Tibial nerve (tissue), 4 donors: ENCODE data around the gene CTBP2. TPM values are rescaled to one million over a fixed set of nuclear protein-coding genes. Genes with fewer than 3 reads are reported as not detected.

Experiments used
- DNase-seq, 2 donors: peaks; one replicate each; pipeline ENCODE4 v3.0.0-alpha.2; 2019; ENCODE audit warnings: low spot score in 2 of 2
- H3K27ac ChIP-seq, 4 donors: fragments of 200-600 bp; sonication (generic) in 3 of 4; one replicate each; pipeline ENCODE4 v1.5.1; 2017 to 2019; ENCODE audit warnings: mild to moderate bottlenecking in 1 of 4
- H3K27me3 ChIP-seq, 2 donors: fragments of 200-600 bp; sonication (generic) in 1 of 2; one replicate each; pipeline versions ENCODE4 v1.5.1 to v1.6.0; 2017 to 2019
- H3K36me3 ChIP-seq, 3 donors: fragments of 200-600 bp; sonication (generic); one replicate each; pipeline ENCODE4 v1.5.1; 2018 to 2019
- H3K4me1 ChIP-seq, 4 donors: fragments of 200-600 bp; sonication (generic) in 3 of 4; one replicate each; pipeline ENCODE4 v1.5.1; 2017 to 2019
- H3K4me3 ChIP-seq, 4 donors: fragments of 200-600 bp; sonication (generic) in 3 of 4; one replicate each; pipeline ENCODE4 v1.5.1; 2017 to 2019; ENCODE audit warnings: mild to moderate bottlenecking in 1 of 4, moderate library complexity in 1 of 4
- H3K9me3 ChIP-seq, 4 donors: fragments of 200-600 bp; sonication (generic) in 3 of 4; one replicate each; pipeline ENCODE4 v1.5.1; 2017 to 2019
- CTCF ChIP-seq, 5 experiments: fragments of 200-600 bp in 3 of 5; fragments of 450-650 bp in 2 of 5; sonication (generic) in 3 of 5; IDR thresholded peaks; one replicate each; pipeline ENCODE4 v1.5.1; 2016 to 2019; ENCODE audit warnings: antibody characterized with exemption in 5 of 5, mild to moderate bottlenecking in 3 of 5, moderate library complexity in 2 of 5
- EP300 ChIP-seq, 2 donors: sonication (generic); formaldehyde crosslinking; IDR thresholded peaks; one replicate each; pipeline ENCODE4 v1.6.1; 2017; ENCODE audit warnings: antibody characterized with exemption in 2 of 2, mild to moderate bottlenecking in 1 of 2
- POLR2A ChIP-seq, 2 donors: fragments of 450-650 bp; IDR thresholded peaks; one replicate each; pipeline ENCODE4 v1.6.1; 2017; ENCODE audit warnings: antibody characterized with exemption in 2 of 2, mild to moderate bottlenecking in 2 of 2, moderate library complexity in 2 of 2
- WGBS, 2 donors: methylation state at CpG; one replicate each; pipeline ENCODE4 v1.1.5; 2018; 5-methylcytosine and 5-hydroxymethylcytosine counted together
- total RNA-seq, 4 donors: library from RNA; depleted of rRNA; stranded (reverse); fragments of >200 nt; gene quantifications; one replicate each; pipeline ENCODE4 v1.1.0, GENCODE V29; 2016

The CTBP2 gene
- total RNA-seq, 4 donors from 2014 or later = 40.4 to 97.9 (median 62.3) TPM

DNA sequence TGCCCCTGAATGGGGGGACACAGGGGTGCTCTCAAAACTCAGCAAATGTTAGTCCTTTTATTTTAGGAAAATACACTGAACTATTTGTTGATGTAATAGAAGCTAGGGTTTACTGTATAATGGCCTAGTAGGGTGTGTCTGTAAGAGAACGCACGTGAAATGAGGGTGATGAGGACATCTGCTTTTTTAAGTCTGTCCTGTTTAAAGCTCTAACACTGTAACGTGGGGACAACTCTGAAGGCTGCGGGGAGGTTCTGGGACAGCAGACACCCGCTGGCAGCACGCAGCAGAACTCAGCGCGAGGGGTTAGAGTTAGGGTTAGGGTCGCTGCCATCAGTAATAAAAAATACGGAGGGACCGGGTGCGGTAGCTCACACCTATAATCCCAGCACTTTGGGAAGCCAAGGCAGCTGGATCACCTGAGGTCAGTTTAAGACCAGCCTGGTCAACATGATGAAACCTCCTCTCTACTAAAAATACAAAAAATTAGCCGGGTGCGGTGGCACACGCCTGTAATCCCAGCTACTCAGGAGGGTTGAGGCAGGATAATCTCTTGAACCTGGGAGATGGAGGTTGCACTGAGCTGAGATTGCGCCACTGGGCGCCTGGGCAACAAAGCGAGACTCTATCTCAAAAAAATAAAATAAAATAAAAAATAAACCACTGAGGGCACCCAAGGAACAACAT is 98.0 kb downstream of the CTBP2 start:
- no peak for DNase-seq
- peaks cover 0 to 3% (median 0%) of the 10 kb centered on the region in 3 donors for H3K36me3 ChIP-seq
- no peaks in the 10 kb centered on the region for H3K27me3 ChIP-seq
- peaks cover 3 to 86% (median 52%) of the 10 kb centered on the region in 4 donors for H3K4me1 ChIP-seq
- peak overlapping the region in 2 of 4 donors; percentile 46 to 83 for H3K27ac ChIP-seq
- no peak overlapping the region for H3K4me3 ChIP-seq
- no peaks in the 10 kb centered on the region for H3K9me3 ChIP-seq
- TF ChIP-seq POLR2A (IDR thresholded peaks at IDR 0.05) = no peak
- no peak for TF ChIP-seq CTCF (IDR thresholded peaks at IDR 0.05)
- no peak for TF ChIP-seq EP300 (IDR thresholded peaks at IDR 0.05)
- WGBS, 2 donors = 81 to 85% methylated on average over 18 of the region's 18 CpGs

DNA sequence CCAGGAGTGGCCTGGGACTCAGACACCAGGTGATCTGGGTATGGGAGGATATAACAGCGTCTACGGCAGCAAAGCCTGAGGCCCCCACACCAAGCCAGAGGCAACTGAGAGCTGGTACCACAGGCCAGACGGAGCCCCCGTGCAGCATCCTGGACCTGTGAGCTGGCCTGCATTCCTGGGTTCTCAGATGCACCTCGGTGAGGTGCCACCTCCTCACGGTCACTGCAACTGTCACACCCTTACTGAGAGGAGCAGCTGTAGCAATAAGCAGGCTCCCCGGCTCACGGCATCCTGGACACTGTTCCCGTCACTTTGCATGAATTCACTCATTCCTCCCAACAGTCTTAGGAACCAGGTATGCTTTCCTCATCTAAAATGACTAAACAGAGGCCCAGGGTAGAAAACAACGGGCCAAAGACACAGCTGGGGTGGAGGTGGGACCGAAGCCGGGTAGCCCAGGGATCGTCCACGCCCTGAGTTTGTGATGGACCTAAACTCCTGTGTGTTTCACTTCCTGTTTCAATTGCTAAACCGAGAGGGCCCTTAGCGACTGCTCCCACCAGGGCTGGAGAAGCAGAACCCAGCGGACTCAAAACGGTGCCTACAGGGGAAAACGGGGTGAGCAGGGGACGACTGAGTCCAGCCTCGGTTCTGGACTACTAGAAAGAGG is 98.7 kb downstream of the CTBP2 start:
- Histone ChIP-seq H3K9me3 (no peaks in the 10 kb centered on the region), H3K4me3 (no peak overlapping the region), H3K27me3 (no peaks in the 10 kb centered on the region), H3K4me1 (peaks cover 3 to 93% (median 58%) of the 10 kb centered on the region in 4 donors), H3K27ac (peak overlapping the region in 3 of 4 donors; percentile 4 to 93 (median 83)), H3K36me3 (peaks cover 0 to 3% (median 0%) of the 10 kb centered on the region in 3 donors)
- 62 to 67% methylated on average over 21 of the region's 21 CpGs for WGBS, 2 donors
- no peak for DNase-seq
- TF ChIP-seq CTCF (IDR thresholded peaks at IDR 0.05) = no peak
- TF ChIP-seq EP300 (IDR thresholded peaks at IDR 0.05) = no peak
- TF ChIP-seq POLR2A (IDR thresholded peaks at IDR 0.05) = no peak

DNA sequence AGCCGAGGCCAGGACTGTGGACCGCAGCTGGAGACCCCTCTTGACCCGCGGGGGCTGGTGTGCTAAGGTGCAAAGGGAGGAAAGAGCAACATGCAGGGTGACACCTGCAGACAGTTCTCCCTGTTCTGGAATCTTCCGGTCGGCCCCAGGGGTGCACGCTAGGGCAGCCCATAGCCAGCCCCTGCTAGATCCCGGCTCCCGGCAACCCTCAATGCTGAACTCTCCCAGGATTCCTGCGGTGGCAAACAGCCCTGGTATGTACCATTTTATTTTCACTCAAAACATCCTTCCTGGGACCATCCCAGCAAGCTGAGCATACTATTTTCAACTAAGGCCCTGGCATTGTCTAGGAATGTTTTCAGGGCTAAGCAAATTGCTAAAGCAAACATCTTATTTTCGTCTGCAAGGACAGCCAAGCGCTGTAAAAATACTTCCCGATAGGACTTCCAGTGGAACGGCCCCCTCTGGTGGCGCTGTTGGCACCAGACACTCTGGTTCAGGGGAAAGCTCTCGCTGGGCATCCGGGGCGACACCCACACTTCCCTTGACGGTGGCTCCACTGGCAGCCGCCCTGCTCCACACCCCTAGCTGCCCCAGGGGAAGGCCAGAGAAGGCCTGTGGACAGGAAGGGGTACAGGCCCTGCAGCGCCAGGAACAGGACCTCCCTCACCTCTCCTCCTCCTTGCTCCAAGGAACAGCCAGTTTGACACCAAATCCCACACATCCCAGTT is 99.4 kb downstream of the CTBP2 start:
- WGBS, 2 donors = 14% methylated on average over 18 to 20 of the region's 21 CpGs

GRCh38 chr10:125060482-125060825 is 99.9 kb downstream of the CTBP2 start:
- Histone ChIP-seq H3K27ac (peak overlapping the region in 3 of 4 donors; percentile 41 to 93 (median 83)), H3K36me3 (no peaks in the 10 kb centered on the region), H3K4me1 (peaks cover 3 to 99% (median 69%) of the 10 kb centered on the region in 4 donors), H3K27me3 (no peaks in the 10 kb centered on the region), H3K4me3 (no peak overlapping the region), H3K9me3 (no peaks in the 10 kb centered on the region)
- TF ChIP-seq EP300 (IDR thresholded peaks at IDR 0.05) = no peak
- no peak for TF ChIP-seq POLR2A (IDR thresholded peaks at IDR 0.05)
- no peak for TF ChIP-seq CTCF (IDR thresholded peaks at IDR 0.05)
- no peak for DNase-seq
- 45 to 46% methylated on average over 9 of the region's 9 CpGs for WGBS, 2 donors

More for the DNA sequence above, 99.4 kb downstream of the CTBP2 start:
- DNase-seq = peak; percentile 82 to 85
- Histone ChIP-seq H3K36me3 (no peaks in the 10 kb centered on the region), H3K4me3 (peak overlapping the region in 1 of 4 donors; percentile 27), H3K27me3 (no peaks in the 10 kb centered on the region), H3K4me1 (peaks cover 3 to 99% (median 65%) of the 10 kb centered on the region in 4 donors), H3K9me3 (no peaks in the 10 kb centered on the region), H3K27ac (peak overlapping the region in 3 of 4 donors; percentile 41 to 93 (median 83))
- TF ChIP-seq EP300 (IDR thresholded peaks at IDR 0.05) = peak; percentile 56 to 78
- peak; percentile 63 to 93 (median 85) for TF ChIP-seq CTCF (IDR thresholded peaks at IDR 0.05)
- no peak for TF ChIP-seq POLR2A (IDR thresholded peaks at IDR 0.05)
